Rectal smooth muscle tissue (tissue), 1 donor: ENCODE measurements around the gene MAML2.

Source experiments
- H3K27ac ChIP-seq: one replicate; pipeline ENCODE4 v1.7.0; 2013; ENCODE audit warnings: low read depth, low read length, inconsistent platforms
- H3K27me3 ChIP-seq: one replicate; pipeline ENCODE4 v1.7.0; 2013; ENCODE audit warnings: low read length; ENCODE audit not compliant: control insufficient read depth, insufficient read depth
- H3K36me3 ChIP-seq: one replicate; pipeline ENCODE4 v1.7.0; 2013; ENCODE audit warnings: low read length; ENCODE audit not compliant: control insufficient read depth, insufficient read depth
- H3K4me1 ChIP-seq: one replicate; pipeline ENCODE4 v1.7.0; 2013; ENCODE audit warnings: low read length; ENCODE audit not compliant: control insufficient read depth, insufficient read depth
- H3K4me3 ChIP-seq: one replicate; pipeline ENCODE4 v1.7.0; 2013; ENCODE audit warnings: low read length
- H3K9ac ChIP-seq: one replicate; pipeline ENCODE4 v1.7.0; 2013; ENCODE audit warnings: low read length

MAML2 gene

DNA sequence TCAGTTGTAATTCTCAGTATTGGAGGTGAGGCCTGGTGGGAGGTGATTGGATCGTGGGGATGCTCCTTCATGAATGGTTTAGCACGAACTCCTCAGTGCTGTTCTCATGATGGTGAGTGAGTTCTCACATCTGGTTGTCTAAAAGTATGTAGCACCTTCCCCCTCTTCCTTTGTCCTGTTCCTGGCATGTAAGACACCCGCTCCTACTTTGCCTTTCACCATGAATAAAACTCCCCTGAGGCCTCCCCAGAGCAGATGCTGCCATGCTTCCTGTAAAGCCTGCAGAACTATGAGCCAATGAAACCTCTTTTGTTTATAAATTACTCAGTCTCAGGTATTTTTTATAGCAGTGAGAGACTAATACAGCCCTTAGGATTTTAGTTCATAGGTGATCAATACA lies 191.5 kb downstream of the MAML2 start:
- H3K9ac ChIP-seq, result no peak overlapping the region
- H3K36me3 ChIP-seq, result no peaks in the 10 kb centered on the region
- H3K4me3 ChIP-seq, result no peak overlapping the region
- peaks cover 17% of the 10 kb centered on the region for H3K4me1 ChIP-seq
- no peak overlapping the region for H3K27ac ChIP-seq
- H3K27me3 ChIP-seq, result no peaks in the 10 kb centered on the region

DNA sequence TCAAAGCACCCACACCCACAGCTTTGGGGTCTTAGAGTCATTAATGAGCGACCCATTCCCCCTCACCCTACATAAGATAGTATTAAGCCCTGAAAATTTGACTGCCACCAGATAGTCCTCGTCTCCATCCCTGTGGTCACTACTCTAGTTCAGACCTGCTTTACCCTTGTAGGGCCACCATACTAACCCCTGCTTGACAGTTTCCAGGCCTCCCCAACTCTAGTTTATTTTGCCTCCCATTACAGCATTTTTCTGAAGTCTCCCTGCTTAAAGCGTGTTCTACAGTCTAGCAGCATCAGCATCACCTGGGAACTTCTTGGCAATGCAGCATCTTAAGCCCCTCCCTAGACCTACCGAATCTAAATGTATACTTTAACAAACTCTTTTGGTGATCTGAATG lies 192.4 kb downstream of the MAML2 start:
- no peaks in the 10 kb centered on the region for H3K27me3 ChIP-seq
- H3K4me1 ChIP-seq, result peaks cover 9% of the 10 kb centered on the region
- no peak overlapping the region for H3K9ac ChIP-seq
- H3K4me3 ChIP-seq, result no peak overlapping the region
- no peaks in the 10 kb centered on the region for H3K36me3 ChIP-seq
- H3K27ac ChIP-seq, result no peak overlapping the region

DNA sequence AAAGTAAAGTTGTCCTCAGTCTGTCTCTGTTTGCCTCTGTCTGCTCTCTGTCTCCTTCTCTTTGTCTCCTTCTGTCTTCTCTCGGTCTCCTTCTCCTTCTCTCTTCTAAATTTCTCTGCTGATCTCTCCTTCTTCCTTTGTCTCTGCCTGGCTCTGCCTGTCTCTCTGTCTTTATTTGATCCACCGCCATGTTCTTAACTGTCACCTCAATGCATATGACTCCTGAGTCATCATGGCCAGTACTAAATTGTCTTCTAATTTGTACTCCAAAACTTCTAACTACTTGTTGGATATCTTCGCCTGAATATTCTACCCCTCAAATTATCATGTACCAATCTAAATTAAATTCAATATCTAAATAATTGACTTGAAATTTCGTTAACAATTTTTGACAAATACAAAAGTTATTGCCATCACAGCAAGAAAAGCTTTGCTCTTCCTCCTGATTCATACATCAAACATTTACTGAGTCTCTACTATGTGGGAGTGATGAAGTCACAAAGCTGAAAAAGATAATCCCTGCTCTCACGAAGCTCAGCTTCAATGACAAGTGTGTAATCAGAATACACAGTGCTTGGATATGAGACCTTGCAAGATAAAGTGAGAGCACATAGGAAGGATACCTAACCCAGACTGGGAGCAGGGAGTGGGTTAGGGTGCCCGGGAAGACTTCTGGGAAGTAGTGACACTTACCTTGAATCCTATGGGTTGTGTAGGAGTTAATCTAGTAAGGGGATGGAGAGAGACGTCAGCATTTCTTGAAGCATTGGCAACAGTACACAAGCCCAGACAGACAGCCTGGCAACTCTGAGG lies 193.0 kb downstream of the MAML2 start:
- Histone ChIP-seq H3K9ac (no peak overlapping the region), H3K4me1 (peaks cover 5% of the 10 kb centered on the region), H3K27ac (no peak overlapping the region), H3K4me3 (no peak overlapping the region), H3K36me3 (no peaks in the 10 kb centered on the region), H3K27me3 (no peaks in the 10 kb centered on the region)

DNA sequence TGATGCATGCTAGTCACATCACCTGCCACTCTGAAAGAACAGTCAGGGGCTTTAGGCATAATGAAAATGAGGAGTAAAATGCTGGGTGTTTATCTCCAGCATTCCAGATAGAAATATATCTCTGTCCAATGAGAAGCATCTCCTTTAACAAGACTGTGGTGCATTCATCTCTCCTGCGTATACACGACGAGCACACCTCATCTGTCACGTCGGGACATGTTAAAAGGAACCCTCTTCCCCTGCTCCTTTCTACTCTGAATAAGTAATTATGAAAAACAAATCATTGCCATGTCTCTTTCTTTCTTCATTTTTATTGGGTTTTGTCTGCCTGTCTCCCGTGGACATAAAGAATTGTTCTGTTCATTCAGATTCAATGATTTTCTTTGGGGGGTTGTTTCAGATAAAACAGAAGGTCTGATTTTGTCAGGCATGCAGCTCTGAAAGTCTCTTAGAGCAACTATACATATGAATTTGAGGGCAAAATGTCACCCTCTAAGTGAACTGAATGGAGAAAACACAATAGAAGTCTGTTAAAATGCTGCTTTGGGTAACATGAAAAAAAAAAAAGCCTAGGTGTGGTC lies 195.0 kb downstream of the MAML2 start:
- no peak overlapping the region for H3K27ac ChIP-seq
- H3K36me3 ChIP-seq, result no peaks in the 10 kb centered on the region
- no peaks in the 10 kb centered on the region for H3K4me1 ChIP-seq
- no peaks in the 10 kb centered on the region for H3K27me3 ChIP-seq
- no peak overlapping the region for H3K4me3 ChIP-seq
- H3K9ac ChIP-seq, result no peak overlapping the region

DNA sequence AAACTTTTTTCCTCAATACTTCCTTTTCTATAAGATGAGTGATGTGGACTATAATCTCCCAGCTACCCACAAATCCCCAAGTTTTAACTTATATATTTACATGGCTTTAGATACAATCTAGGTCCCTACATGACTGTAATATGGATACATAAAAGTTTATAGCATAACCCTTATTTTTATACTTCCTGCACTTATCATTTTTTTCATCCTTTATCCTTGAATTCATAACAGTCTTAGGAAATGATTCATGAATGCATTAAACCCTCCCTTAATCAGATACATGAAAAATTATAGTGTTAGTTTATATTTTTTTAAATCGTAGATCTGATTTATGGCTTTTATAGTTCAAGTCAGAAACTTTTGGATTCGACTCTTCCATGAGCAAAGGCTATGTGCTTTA lies 195.8 kb downstream of the MAML2 start:
- Histone ChIP-seq H3K9ac (no peak overlapping the region), H3K36me3 (no peaks in the 10 kb centered on the region)

DNA sequence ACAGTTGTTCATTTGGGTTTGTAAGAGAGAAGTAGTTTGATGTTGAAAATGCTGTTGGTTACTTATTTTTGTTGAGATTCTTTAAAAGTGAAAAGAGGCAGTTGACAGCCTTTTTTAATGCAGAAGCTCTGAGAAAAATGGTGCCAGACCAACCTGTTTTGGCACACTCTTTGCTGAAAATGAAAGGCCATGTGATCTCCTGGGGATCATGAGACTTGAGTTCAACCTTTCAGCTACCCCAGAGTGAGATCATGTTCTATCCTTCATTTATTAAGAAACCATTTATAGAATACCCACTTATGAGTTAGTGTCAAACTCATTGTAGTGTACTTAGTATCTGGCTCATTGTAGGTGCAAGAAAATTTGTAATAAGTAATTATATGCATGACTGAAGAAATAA lies 196.2 kb downstream of the MAML2 start:
- no peaks in the 10 kb centered on the region for H3K36me3 ChIP-seq
- H3K27me3 ChIP-seq, result no peaks in the 10 kb centered on the region
- H3K9ac ChIP-seq, result no peak overlapping the region
- no peaks in the 10 kb centered on the region for H3K4me1 ChIP-seq
- H3K27ac ChIP-seq, result no peak overlapping the region
- H3K4me3 ChIP-seq, result no peak overlapping the region

More for the DNA sequence above, 195.8 kb downstream of the MAML2 start:
- Histone ChIP-seq H3K27ac (no peak overlapping the region), H3K4me1 (no peaks in the 10 kb centered on the region), H3K27me3 (no peaks in the 10 kb centered on the region), H3K4me3 (no peak overlapping the region)

DNA sequence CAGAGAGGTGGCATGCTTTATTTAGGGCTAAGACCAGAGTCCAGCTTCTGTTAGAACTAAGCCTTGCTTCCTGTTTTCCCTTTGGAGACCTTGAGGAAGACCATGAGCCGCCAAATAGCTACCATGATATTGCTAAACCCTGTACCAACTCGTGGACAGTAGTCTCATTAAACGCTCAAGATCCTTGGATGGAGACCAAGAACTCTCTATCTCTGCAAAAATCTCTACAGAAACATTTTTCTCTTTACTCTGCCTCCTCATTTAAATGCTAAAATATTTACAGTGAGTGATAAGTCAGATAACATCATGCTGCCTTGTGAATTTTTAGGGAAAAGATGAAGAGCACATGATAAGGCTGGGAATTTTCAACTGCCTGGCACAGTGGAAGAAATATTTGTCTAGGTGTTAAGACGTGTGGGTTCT lies 197.8 kb downstream of the MAML2 start:
- Histone ChIP-seq H3K36me3 (no peaks in the 10 kb centered on the region), H3K4me3 (no peak overlapping the region), H3K27ac (no peak overlapping the region), H3K9ac (no peak overlapping the region), H3K27me3 (no peaks in the 10 kb centered on the region), H3K4me1 (no peaks in the 10 kb centered on the region)

DNA sequence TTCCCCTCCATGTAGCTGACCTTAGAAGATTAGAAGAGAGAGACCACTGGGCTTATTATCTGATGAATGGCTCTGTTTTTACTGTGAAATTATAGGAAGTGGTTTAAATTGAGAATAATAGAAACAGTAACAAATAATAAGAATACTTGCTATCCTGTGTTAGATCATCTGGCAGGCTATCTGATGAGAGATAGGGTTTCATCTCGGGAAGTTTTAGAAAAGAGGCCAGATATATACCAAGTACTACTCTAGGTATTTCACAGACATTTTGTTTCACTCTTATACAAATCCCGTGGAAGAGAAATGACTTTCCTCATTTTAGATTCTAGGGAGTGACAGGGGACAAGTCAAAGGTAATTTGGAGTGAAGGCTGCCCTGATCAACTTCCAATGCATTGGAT lies 198.4 kb downstream of the MAML2 start:
- Histone ChIP-seq H3K9ac (no peak overlapping the region), H3K27me3 (no peaks in the 10 kb centered on the region), H3K36me3 (no peaks in the 10 kb centered on the region), H3K4me3 (no peak overlapping the region), H3K27ac (no peak overlapping the region), H3K4me1 (no peaks in the 10 kb centered on the region)

DNA sequence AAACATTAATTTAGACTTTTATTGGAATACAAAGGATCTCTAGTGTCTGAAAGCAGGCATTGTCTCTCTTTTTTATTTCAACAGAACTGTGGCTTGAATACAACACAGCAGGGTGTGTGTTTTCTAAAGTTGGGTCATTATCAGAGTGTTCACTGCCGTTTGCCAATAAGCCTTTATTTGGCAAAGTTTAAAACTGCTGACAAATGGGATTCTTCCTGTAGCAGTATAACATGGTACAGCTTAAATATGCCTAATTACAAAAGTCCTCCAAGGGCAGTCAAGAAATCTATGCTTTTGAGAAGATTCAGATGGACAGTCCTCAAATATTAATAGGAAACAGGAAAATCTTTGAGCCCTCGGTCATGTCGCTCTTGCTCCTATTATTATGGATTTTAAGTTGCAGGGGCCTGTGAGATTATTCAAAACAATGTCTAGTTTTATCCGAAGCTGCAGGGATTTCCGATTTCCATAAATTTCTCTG lies 199.9 kb downstream of the MAML2 start:
- H3K27ac ChIP-seq, result no peak overlapping the region
- no peaks in the 10 kb centered on the region for H3K4me1 ChIP-seq
- H3K36me3 ChIP-seq, result no peaks in the 10 kb centered on the region
- H3K27me3 ChIP-seq, result no peaks in the 10 kb centered on the region
- H3K9ac ChIP-seq, result no peak overlapping the region
- no peak overlapping the region for H3K4me3 ChIP-seq

DNA sequence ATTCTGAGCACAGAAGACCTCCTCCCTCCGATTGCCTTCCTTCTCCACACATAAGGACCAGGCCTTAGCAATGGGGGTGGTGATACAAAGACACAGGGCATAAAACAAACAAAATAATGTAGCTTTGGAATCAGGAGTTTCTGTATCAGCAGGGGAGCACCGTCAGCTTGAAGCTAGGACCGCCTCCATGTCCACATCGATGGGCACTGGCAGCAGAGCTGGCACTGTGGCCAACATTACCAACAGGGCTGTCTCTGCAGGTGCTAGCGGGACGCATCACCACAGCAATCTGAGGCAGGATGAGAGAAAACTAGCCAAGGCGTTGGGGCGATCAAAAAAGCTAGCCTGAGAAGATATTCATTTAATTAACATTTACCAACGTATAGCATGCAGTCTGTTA lies 201.4 kb downstream of the MAML2 start:
- Histone ChIP-seq H3K27ac (no peak overlapping the region), H3K4me3 (no peak overlapping the region), H3K9ac (no peak overlapping the region), H3K4me1 (no peaks in the 10 kb centered on the region), H3K36me3 (no peaks in the 10 kb centered on the region), H3K27me3 (no peaks in the 10 kb centered on the region)

DNA sequence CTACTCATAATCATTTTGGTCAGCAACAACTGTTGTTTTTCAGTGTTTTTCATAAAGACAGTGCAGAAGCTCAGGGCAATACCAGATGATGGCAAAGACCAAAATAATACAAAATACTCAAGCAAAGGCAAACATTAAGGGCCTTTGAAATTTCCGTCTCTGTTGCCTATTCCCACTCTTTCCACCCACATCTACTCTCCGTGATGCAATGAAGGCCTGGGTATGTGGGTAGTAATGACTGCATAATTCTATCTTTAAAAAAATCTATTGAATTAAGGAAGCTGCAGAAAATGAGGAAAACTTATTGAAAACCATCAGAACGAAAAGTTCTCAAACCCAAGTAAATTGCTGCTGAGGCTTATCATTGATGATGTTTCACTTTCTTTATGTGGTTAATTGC lies 203.3 kb downstream of the MAML2 start:
- Histone ChIP-seq H3K4me1 (no peaks in the 10 kb centered on the region), H3K36me3 (no peaks in the 10 kb centered on the region), H3K4me3 (no peak overlapping the region), H3K9ac (no peak overlapping the region), H3K27me3 (no peaks in the 10 kb centered on the region), H3K27ac (no peak overlapping the region)

DNA sequence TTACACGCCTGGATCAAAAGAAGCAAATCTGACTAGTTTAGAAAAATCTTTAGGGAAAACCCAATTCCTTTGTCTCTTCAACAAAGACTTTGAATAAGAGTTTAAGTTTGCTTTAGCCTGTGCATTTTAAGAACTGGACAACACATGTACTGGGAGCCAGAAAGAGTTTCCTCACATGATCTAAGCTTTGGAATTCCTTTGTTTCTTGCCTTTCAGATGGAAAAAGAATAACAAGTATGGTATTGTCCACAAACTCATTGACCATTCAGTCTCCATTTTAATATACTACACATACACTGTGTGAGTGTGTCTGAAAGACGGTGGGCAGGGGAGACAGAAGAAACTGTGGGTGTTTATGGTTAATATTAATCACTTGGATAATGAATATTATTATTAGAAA lies 205.6 kb downstream of the MAML2 start:
- H3K36me3 ChIP-seq, result no peaks in the 10 kb centered on the region
- no peaks in the 10 kb centered on the region for H3K27me3 ChIP-seq
- no peak overlapping the region for H3K9ac ChIP-seq
- H3K27ac ChIP-seq, result no peak overlapping the region
- H3K4me3 ChIP-seq, result no peak overlapping the region
- no peaks in the 10 kb centered on the region for H3K4me1 ChIP-seq
